Nephron (organoid): ENCODE measurements around the gene ADAMTS12.
A peak's percentile ranks its signal among the peaks of the same experiment; 100 is the strongest.

ENCODE experiments used
- H3K27ac Mint-ChIP-seq, 3 experiments: 2 replicates each; pipeline ENCODE4 v1.8.0; 2020; ENCODE audit warnings: mixed read lengths in 3 of 3, mild to moderate bottlenecking in 2 of 3, moderate library complexity in 1 of 3
- H3K27me3 Mint-ChIP-seq: 2 replicates; pipeline ENCODE4 v1.8.0; 2021; ENCODE audit warnings: low read depth, mild to moderate bottlenecking, moderate library complexity, mixed read lengths
- H3K36me3 Mint-ChIP-seq: 2 replicates; pipeline ENCODE4 v1.8.0; 2020; ENCODE audit warnings: low read depth, mixed read lengths
- H3K4me1 Mint-ChIP-seq: 2 replicates; pipeline ENCODE4 v1.8.0; 2020; ENCODE audit warnings: mixed read lengths
- H3K4me3 Mint-ChIP-seq, 3 experiments: 2 replicates each; pipeline ENCODE4 v1.8.0; 2020; ENCODE audit warnings: mild to moderate bottlenecking in 3 of 3, mixed read lengths in 3 of 3, moderate library complexity in 2 of 3
- H3K9me3 Mint-ChIP-seq: 2 replicates; pipeline ENCODE4 v1.8.0; 2020; ENCODE audit warnings: mixed read lengths
- CTCF ChIP-seq, 3 experiments: fragments of 200-600 bp; sonication (generic); IDR thresholded peaks; one replicate each; pipeline ENCODE4 v1.5.0; 2021; ENCODE audit warnings: antibody characterized with exemption in 3 of 3; ENCODE audit not compliant: unreplicated experiment in 3 of 3

Gene ADAMTS12

GRCh38 chr5:33816791-33817190 is 75.0 kb downstream of the ADAMTS12 start:
- Mint-ChIP-seq H3K36me3 (no peaks in the 10 kb centered on the region), H3K4me1 (no peaks in the 10 kb centered on the region), H3K27ac (no peak overlapping the region), H3K27me3 (no peaks in the 10 kb centered on the region), H3K4me3 (no peak overlapping the region), H3K9me3 (peaks cover 6% of the 10 kb centered on the region)
- no peak for TF ChIP-seq CTCF (IDR thresholded peaks at IDR 0.05; ENCODE audit: unreplicated experiment in 3 of 3)

- no peaks in the 10 kb centered on the region for H3K36me3 Mint-ChIP-seq
- no peaks in the 10 kb centered on the region for H3K27me3 Mint-ChIP-seq
- H3K27ac Mint-ChIP-seq: no peak overlapping the region
- H3K4me3 Mint-ChIP-seq: no peak overlapping the region
- H3K9me3 Mint-ChIP-seq: no peaks in the 10 kb centered on the region
- peaks cover 13% of the 10 kb centered on the region for H3K4me1 Mint-ChIP-seq
- no peak for TF ChIP-seq CTCF (IDR thresholded peaks at IDR 0.05; ENCODE audit: unreplicated experiment in 3 of 3)
These were observed 79.0 kb downstream of the ADAMTS12 start for GRCh38 chr5:33812746-33813145.

- peaks cover 16% of the 10 kb centered on the region for H3K4me1 Mint-ChIP-seq
- no peaks in the 10 kb centered on the region for H3K27me3 Mint-ChIP-seq
- TF ChIP-seq CTCF (IDR thresholded peaks at IDR 0.05; ENCODE audit: unreplicated experiment in 3 of 3): no peak
- H3K27ac Mint-ChIP-seq: peak overlapping the region in 1 of 3 experiments; percentile 20
- H3K4me3 Mint-ChIP-seq: no peak overlapping the region
- no peaks in the 10 kb centered on the region for H3K36me3 Mint-ChIP-seq
- H3K9me3 Mint-ChIP-seq: no peaks in the 10 kb centered on the region
These were observed 81.2 kb downstream of the ADAMTS12 start for GRCh38 chr5:33810491-33811120.

GRCh38 chr5:33809936-33810335 is 81.9 kb downstream of the ADAMTS12 start:
- no peak overlapping the region for H3K4me3 Mint-ChIP-seq
- no peak for TF ChIP-seq CTCF (IDR thresholded peaks at IDR 0.05; ENCODE audit: unreplicated experiment in 3 of 3)
- peak overlapping the region in 1 of 3 experiments; percentile 20 for H3K27ac Mint-ChIP-seq
- no peaks in the 10 kb centered on the region for H3K36me3 Mint-ChIP-seq
- peaks cover 16% of the 10 kb centered on the region for H3K4me1 Mint-ChIP-seq
- H3K27me3 Mint-ChIP-seq: no peaks in the 10 kb centered on the region
- no peaks in the 10 kb centered on the region for H3K9me3 Mint-ChIP-seq

- no peak for TF ChIP-seq CTCF (IDR thresholded peaks at IDR 0.05; ENCODE audit: unreplicated experiment in 3 of 3)
- H3K27ac Mint-ChIP-seq: no peak overlapping the region
- no peaks in the 10 kb centered on the region for H3K27me3 Mint-ChIP-seq
- no peaks in the 10 kb centered on the region for H3K9me3 Mint-ChIP-seq
- H3K36me3 Mint-ChIP-seq: no peaks in the 10 kb centered on the region
- H3K4me3 Mint-ChIP-seq: no peak overlapping the region
- peaks cover 16% of the 10 kb centered on the region for H3K4me1 Mint-ChIP-seq
These were observed 83.1 kb downstream of the ADAMTS12 start for GRCh38 chr5:33808699-33809098.

GRCh38 chr5:33807771-33808170 is 84.0 kb downstream of the ADAMTS12 start:
- Mint-ChIP-seq H3K9me3 (no peaks in the 10 kb centered on the region), H3K36me3 (no peaks in the 10 kb centered on the region), H3K27me3 (no peaks in the 10 kb centered on the region), H3K4me3 (no peak overlapping the region), H3K27ac (no peak overlapping the region), H3K4me1 (peaks cover 16% of the 10 kb centered on the region)
- TF ChIP-seq CTCF (IDR thresholded peaks at IDR 0.05; ENCODE audit: unreplicated experiment in 3 of 3): no peak
